ENCODE data around the gene VOPP1.
"Not testable (repeated sequence)": the region's sequence is repeated elsewhere in the genome, so short reads cannot be mapped to it uniquely, and the experiment has no call there.

Gene VOPP1

GRCh38 chr7:55513868-55514267, 58.4 kb downstream of the VOPP1 start:
- no peak for DNase-seq (ENCODE audit: low read depth)
- no peak overlapping the region for H3K4me3 ChIP-seq (ENCODE audit: low read depth, low read length)
- in situ Hi-C loops (cut with HindIII; ENCODE audit: low sequenced_read_pairs), result loop anchor here (5.0 kb wide), 1 partner anchor 43 kb away; no protein-coding TSS in a partner anchor
- no peak for TF ChIP-seq CTCF (IDR thresholded peaks at IDR 0.05; ENCODE audit: low read depth, low read length, missing control alignments)

GRCh38 chr7:55512635-55513191, 59.6 kb downstream of the VOPP1 start:
- DNase-seq (ENCODE audit: low read depth), result no peak

GRCh38 chr7:55510621-55511020, 61.7 kb downstream of the VOPP1 start:
- no peak for TF ChIP-seq CTCF (IDR thresholded peaks at IDR 0.05; ENCODE audit: low read depth, low read length, missing control alignments)
- in situ Hi-C loops (cut with HindIII; ENCODE audit: low sequenced_read_pairs), result loop anchor here (5.0 kb wide), 1 partner anchor 47 kb away; no protein-coding TSS in a partner anchor
- no peak for DNase-seq (ENCODE audit: low read depth)
- no peak overlapping the region for H3K4me3 ChIP-seq (ENCODE audit: low read depth, low read length)

More at GRCh38 chr7:55512635-55513191, 59.6 kb downstream of the VOPP1 start:
- in situ Hi-C loops (cut with HindIII; ENCODE audit: low sequenced_read_pairs), result loop anchor here (5.0 kb wide), 1 partner anchor 45 kb away; no protein-coding TSS in a partner anchor
- no peak overlapping the region for H3K4me3 ChIP-seq (ENCODE audit: low read depth, low read length)
- no peak for TF ChIP-seq CTCF (IDR thresholded peaks at IDR 0.05; ENCODE audit: low read depth, low read length, missing control alignments)

- H3K4me3 ChIP-seq (ENCODE audit: low read depth, low read length); DNase-seq (ENCODE audit: low read depth): not testable (repeated sequence)
- in situ Hi-C loops (cut with HindIII; ENCODE audit: low sequenced_read_pairs), result loop anchor here (5.0 kb wide), 1 partner anchor 47 kb away; no protein-coding TSS in a partner anchor
Measured at GRCh38 chr7:55510206-55510605, 62.1 kb downstream of the VOPP1 start.

DNA sequence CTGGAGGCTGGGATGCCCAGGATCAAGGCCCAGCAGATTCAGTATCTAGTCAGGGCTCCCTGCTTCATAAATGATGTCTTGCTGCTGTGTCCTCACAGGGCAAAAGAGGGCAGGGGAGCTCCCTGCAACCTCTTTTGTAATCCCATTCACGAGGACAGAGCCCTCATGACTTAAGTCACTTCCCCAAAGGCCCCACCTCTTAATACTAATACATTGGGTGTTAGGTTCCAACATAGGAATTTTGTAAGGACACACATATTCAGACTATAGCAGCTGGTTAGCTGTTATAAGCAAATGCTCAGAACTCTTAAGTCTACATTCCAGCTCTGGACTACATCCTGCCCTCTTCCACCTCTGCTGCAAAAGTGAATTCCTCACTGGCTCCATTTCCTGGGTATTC, 63.0 kb downstream of the VOPP1 start:
- no peak overlapping the region for H3K4me3 ChIP-seq (ENCODE audit: low read depth, low read length)
- in situ Hi-C loops (cut with HindIII; ENCODE audit: low sequenced_read_pairs), result no loop called here
- TF ChIP-seq CTCF (IDR thresholded peaks at IDR 0.05; ENCODE audit: low read depth, low read length, missing control alignments), result no peak
- no peak for DNase-seq (ENCODE audit: low read depth)

DNA sequence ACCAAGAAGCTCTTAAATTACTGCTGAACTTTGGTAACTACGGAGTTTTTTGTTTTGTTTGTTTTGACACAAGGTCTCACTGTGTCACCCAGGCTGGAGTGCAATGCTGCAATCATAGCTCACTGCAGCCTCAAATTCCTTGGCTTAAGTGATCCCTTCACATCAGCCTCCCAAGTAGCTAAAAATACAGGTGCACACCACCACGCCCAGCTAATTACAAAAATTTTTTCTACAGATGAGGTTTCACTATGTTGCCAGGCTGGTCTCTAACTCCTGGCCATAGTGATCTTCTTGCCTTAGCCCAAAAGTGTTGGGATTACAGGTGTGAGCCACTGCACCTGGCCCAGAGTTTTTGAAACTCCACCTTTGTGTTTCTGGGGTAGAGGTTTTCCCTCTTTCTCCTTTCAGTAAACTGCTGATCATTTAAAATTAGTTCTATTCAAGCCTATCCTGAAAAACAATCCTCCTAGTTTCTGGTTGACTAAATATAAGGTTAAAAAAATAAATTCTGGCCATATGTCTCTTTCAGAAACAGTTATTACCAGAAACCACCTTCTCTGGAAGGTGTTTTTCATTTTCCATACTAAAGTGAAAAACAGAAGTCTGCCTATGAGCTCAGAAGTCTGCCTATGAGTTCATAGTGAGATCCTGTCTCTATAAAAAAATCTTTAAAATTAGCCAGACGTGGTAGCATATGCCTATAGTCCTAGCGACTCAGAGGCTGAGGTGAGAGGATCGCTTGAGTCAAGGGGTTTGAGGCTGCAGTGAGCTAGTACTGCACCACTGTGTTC, 63.9 kb downstream of the VOPP1 start:
- no peak for DNase-seq (ENCODE audit: low read depth)
- H3K4me3 ChIP-seq (ENCODE audit: low read depth, low read length), result no peak overlapping the region
- TF ChIP-seq CTCF (IDR thresholded peaks at IDR 0.05; ENCODE audit: low read depth, low read length, missing control alignments), result no peak
- in situ Hi-C loops (cut with HindIII; ENCODE audit: low sequenced_read_pairs), result no loop called here

- H3K4me3 ChIP-seq (ENCODE audit: low read depth, low read length), result no peak overlapping the region
- DNase-seq (ENCODE audit: low read depth), result no peak
- in situ Hi-C loops (cut with HindIII; ENCODE audit: low sequenced_read_pairs), result no loop called here
- no peak for TF ChIP-seq CTCF (IDR thresholded peaks at IDR 0.05; ENCODE audit: low read depth, low read length, missing control alignments)
Measured at GRCh38 chr7:55507743-55508142, 64.6 kb downstream of the VOPP1 start.
